ENCODE results near the gene LDLRAP1. TPM values are rescaled to one million over a fixed set of nuclear protein-coding genes. Genes with fewer than 3 reads are reported as not detected.
"Not testable (repeated sequence)": the region's sequence is repeated elsewhere in the genome, so short reads cannot be mapped to it uniquely, and the experiment has no call there.

The LDLRAP1 gene
- total and polyA plus RNA-seq, 2 experiments from 2014 or later, result 9.6 to 22.7 TPM

- no peak for TF ChIP-seq JUNB (IDR thresholded peaks at IDR 0.05; ENCODE audit: unreplicated experiment)
- TF ChIP-seq ZNF331 (CRISPR knock-in tag; IDR thresholded peaks at IDR 0.05; ENCODE audit: low read depth), result no peak
- no peak for TF ChIP-seq EZH2phosphoT487 (IDR thresholded peaks at IDR 0.05; ENCODE audit: unreplicated experiment)
- no peak for TF ChIP-seq REST (IDR thresholded peaks at IDR 0.05; ENCODE audit: unreplicated experiment)
- no peak for TF ChIP-seq STAT1 (IDR thresholded peaks at IDR 0.05; ENCODE audit: unreplicated experiment)
- TF ChIP-seq POLR2AphosphoS5 (IDR thresholded peaks at IDR 0.05; ENCODE audit: low read depth), result no peak
- no peak for TF ChIP-seq ZNF114 (CRISPR knock-in tag; IDR thresholded peaks at IDR 0.05)
- no peak for TF ChIP-seq CREB1 (CRISPR knock-in tag; IDR thresholded peaks at IDR 0.05; ENCODE audit: low read depth)
- no peak for TF ChIP-seq ZNF462 (CRISPR knock-in tag; IDR thresholded peaks at IDR 0.05)
- H3K4me2 ChIP-seq, result no peak overlapping the region
- H3F3A ChIP-seq (replicated peaks; ENCODE audit: low read depth), result no peaks in the 10 kb centered on the region
- Mint-ChIP-seq H3K9me3 (peaks cover 10% of the 10 kb centered on the region; the same call in 2 of the 3 replicates), H3K4me1 (no peaks in the 10 kb centered on the region), H3K27ac (no peak overlapping the region), H3K4me3 (no peak overlapping the region), H3K27me3 (ENCODE audit: insufficient read depth, low read depth, poor library complexity) (peaks cover 6% of the 10 kb centered on the region), H3K36me3 (ENCODE audit: low read depth) (no peaks in the 10 kb centered on the region)
- H3K27me3 ChIP-seq (ENCODE audit: insufficient read depth), result no peaks in the 10 kb centered on the region
- H2AFZ ChIP-seq, result no peak overlapping the region
- no peak overlapping the region for H3K27ac ChIP-seq (ENCODE audit: low read depth)
- no peak for DNase-seq (ENCODE audit: low spot score)
- H4K20me1 ChIP-seq (replicated peaks; ENCODE audit: insufficient read depth), result no peaks in the 10 kb centered on the region
- no peaks in the 10 kb centered on the region for H3K79me2 ChIP-seq (replicated peaks; ENCODE audit: insufficient read depth)
- no peak for ATAC-seq
- H3K9me2 ChIP-seq (ENCODE audit: insufficient read depth), result peaks cover 3% of the 10 kb centered on the region; the same call in 1 of the 2 replicates
- no peaks in the 10 kb centered on the region for H3K4me1 ChIP-seq (ENCODE audit: insufficient read depth)
- no peaks in the 10 kb centered on the region for H3K36me3 ChIP-seq (ENCODE audit: insufficient read depth)
- no peak overlapping the region for H3K4me3 ChIP-seq
Observed at GRCh38 chr1:25599969-25600610, 56.7 kb downstream of the LDLRAP1 start.

- H3K27ac ChIP-seq (ENCODE audit: low read depth); H3K36me3 Mint-ChIP-seq (ENCODE audit: low read depth); H3K36me3 ChIP-seq (ENCODE audit: insufficient read depth); H3K4me3 ChIP-seq; H3K27me3 Mint-ChIP-seq (ENCODE audit: insufficient read depth, low read depth, poor library complexity); H3K27me3 ChIP-seq (ENCODE audit: insufficient read depth); H3K79me2 ChIP-seq (replicated peaks; ENCODE audit: insufficient read depth); H3F3A ChIP-seq (replicated peaks; ENCODE audit: low read depth); ATAC-seq; H3K27ac Mint-ChIP-seq; H3K9me2 ChIP-seq (ENCODE audit: insufficient read depth); H3K4me1 Mint-ChIP-seq; H3K4me2 ChIP-seq; DNase-seq (ENCODE audit: low spot score); H4K20me1 ChIP-seq (replicated peaks; ENCODE audit: insufficient read depth); H3K4me1 ChIP-seq (ENCODE audit: insufficient read depth); H3K4me3 Mint-ChIP-seq: not testable (repeated sequence)
- peaks cover 10% of the 10 kb centered on the region; the same call in 2 of the 3 replicates for H3K9me3 Mint-ChIP-seq
- H2AFZ ChIP-seq, result 0 out of 2 replicates have a peak overlapping the region, but pooled peaks have one; percentile 47
Observed at GRCh38 chr1:25600971-25601699, 57.7 kb downstream of the LDLRAP1 start.

Measured in GM23338 (cell line).